ENCODE results near the gene KIAA0319L.

GRCh38 chr1:35558374-35559316 is 1.4 kb upstream of the KIAA0319L start:
- TF ChIP-seq CTCF (IDR thresholded peaks at IDR 0.05) (no peak), POLR2A (IDR thresholded peaks at IDR 0.05) (no peak)

Measured in uterus (tissue), 2 donors.